ENCODE data around the gene DYNC2H1.

DNA sequence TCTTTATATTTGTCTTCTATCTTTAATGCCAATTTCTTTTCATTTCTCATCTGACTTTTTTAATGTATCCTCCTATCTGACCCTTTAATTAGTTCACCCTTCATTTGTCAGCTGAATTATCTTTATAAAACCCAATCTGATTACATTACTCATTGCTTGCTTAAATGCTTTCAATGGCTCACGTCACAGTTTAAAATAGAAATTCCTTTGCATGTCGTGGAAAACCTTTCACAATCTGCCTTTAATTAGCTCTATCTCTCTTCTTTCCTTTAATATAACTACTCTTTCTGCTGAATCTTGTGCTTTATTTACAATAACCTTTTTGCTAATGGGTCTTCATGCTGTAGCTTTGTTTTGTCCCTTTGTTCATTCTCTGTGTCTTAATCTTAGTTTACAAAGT, 125.7 kb downstream of the DYNC2H1 start:
- TF ChIP-seq, protein P1, sequence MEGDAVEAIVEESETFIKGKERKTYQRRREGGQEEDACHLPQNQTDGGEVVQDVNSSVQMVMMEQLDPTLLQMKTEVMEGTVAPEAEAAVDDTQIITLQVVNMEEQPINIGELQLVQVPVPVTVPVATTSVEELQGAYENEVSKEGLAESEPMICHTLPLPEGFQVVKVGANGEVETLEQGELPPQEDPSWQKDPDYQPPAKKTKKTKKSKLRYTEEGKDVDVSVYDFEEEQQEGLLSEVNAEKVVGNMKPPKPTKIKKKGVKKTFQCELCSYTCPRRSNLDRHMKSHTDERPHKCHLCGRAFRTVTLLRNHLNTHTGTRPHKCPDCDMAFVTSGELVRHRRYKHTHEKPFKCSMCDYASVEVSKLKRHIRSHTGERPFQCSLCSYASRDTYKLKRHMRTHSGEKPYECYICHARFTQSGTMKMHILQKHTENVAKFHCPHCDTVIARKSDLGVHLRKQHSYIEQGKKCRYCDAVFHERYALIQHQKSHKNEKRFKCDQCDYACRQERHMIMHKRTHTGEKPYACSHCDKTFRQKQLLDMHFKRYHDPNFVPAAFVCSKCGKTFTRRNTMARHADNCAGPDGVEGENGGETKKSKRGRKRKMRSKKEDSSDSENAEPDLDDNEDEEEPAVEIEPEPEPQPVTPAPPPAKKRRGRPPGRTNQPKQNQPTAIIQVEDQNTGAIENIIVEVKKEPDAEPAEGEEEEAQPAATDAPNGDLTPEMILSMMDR (IDR thresholded peaks at IDR 0.05) = no peak
- no peak for TF ChIP-seq POLR2A (IDR thresholded peaks at IDR 0.05)
